GM19193 (cell line): Measurements from ENCODE around the gene SNX9.

ENCODE experiments used
- POLR2A ChIP-seq: IDR thresholded peaks from 4 replicates; pipeline ENCODE4 v1.6.1; 2011; ENCODE audit not compliant: insufficient read depth, insufficient read length; ENCODE audit errors: extremely low read depth

The SNX9 gene

GRCh38 chr6:157823001-157823527, at the start of gene SNX9:
SNX9 (plus strand) TSS chr6:157823246; CDS start chr6:157823435, 189 bp downstream.
- TF ChIP-seq POLR2A = no peak

GRCh38 chr6:157773248-157773773, 49.7 kb upstream of the SNX9 start:
- no peak for TF ChIP-seq POLR2A

GRCh38 chr6:157774153-157775135, 48.6 kb upstream of the SNX9 start:
- TF ChIP-seq POLR2A = no peak

GRCh38 chr6:157775376-157775775, 47.7 kb upstream of the SNX9 start:
- no peak for TF ChIP-seq POLR2A

- TF ChIP-seq POLR2A = no peak
Observed at GRCh38 chr6:157777344-157777743, 45.7 kb upstream of the SNX9 start.

- TF ChIP-seq POLR2A = no peak
Observed at GRCh38 chr6:157778719-157779118, 44.3 kb upstream of the SNX9 start.

GRCh38 chr6:157779705-157780604, 43.1 kb upstream of the SNX9 start:
- no peak for TF ChIP-seq POLR2A

- no peak for TF ChIP-seq POLR2A
Observed at GRCh38 chr6:157785636-157786035, 37.4 kb upstream of the SNX9 start.

- TF ChIP-seq POLR2A = no peak
Observed at GRCh38 chr6:157786221-157786620, 36.8 kb upstream of the SNX9 start.

GRCh38 chr6:157787080-157787479, 36.0 kb upstream of the SNX9 start:
- no peak for TF ChIP-seq POLR2A

- TF ChIP-seq POLR2A = no peak
Observed at GRCh38 chr6:157788180-157788579, 34.9 kb upstream of the SNX9 start.

GRCh38 chr6:157789297-157789696, 33.7 kb upstream of the SNX9 start:
- TF ChIP-seq POLR2A = no peak

GRCh38 chr6:157789861-157790260, 33.2 kb upstream of the SNX9 start:
- no peak for TF ChIP-seq POLR2A

- no peak for TF ChIP-seq POLR2A
Observed at GRCh38 chr6:157790548-157791160, 32.4 kb upstream of the SNX9 start.
